IMR-90 (cell line): ENCODE data around the gene EHBP1L1. TPM values are rescaled to one million over a fixed set of nuclear protein-coding genes. Genes with fewer than 3 reads are reported as not detected.
A peak's percentile ranks its signal among the peaks of the same experiment; 100 is the strongest.

Experiments
- ATAC-seq: fragments of 200-7000 bp; cut with Tn5 transposase; 2 replicates; pipeline ENCODE4 v1.9.1; 2020; ENCODE audit warnings: low read depth, mild to moderate bottlenecking, moderate library complexity
- BruUV-seq: library from RNA; stranded (reverse); fragments of 400-500 nt; replicated peaks from 2 replicates; lab custom pipeline; 2021; lab: Mats Ljungman, UMichigan
- CTCF ChIA-PET: fragments of 300-600 bp; formaldehyde crosslinking; extraction: SDS; loops from one replicate; lab custom pipeline; 2021; ENCODE audit warnings: antibody characterized with exemption; lab: Yijun Ruan, JAX
- POLR2A ChIA-PET: fragments of 300-600 bp; sonication (Branson Sonifier 250); formaldehyde crosslinking; loops from one replicate; lab custom pipeline; 2022; ENCODE audit warnings: antibody characterized with exemption; ENCODE audit not compliant: unreplicated experiment; lab: Charles Lee
- DNase-seq: peaks from one replicate; pipeline ENCODE4 v3.0.0; 2013
- H2AFZ ChIP-seq: replicated peaks from 2 replicates; pipeline ENCODE3; 2013; ENCODE audit warnings: low read length, mild to moderate bottlenecking; ENCODE audit not compliant: poor library complexity
- H2AK5ac ChIP-seq: 2 replicates; pipeline ENCODE4 v1.6.1; 2013; ENCODE audit warnings: low read depth, low read length, inconsistent platforms
- H2AK9ac ChIP-seq: replicated peaks from 2 replicates; pipeline ENCODE3; 2013; ENCODE audit warnings: mild to moderate bottlenecking, low read depth, low read length, moderate library complexity; ENCODE audit not compliant: poor library complexity
- H2BK120ac ChIP-seq: 2 replicates; pipeline ENCODE4 v1.6.1; 2013; ENCODE audit warnings: low read depth, low read length, inconsistent platforms
- H2BK15ac ChIP-seq: 3 replicates; pipeline ENCODE4 v1.6.1; 2013; ENCODE audit warnings: low read depth, low read length, inconsistent platforms
- H2BK20ac ChIP-seq: 2 replicates; pipeline ENCODE4 v1.6.1; 2013; ENCODE audit warnings: low read depth, mild to moderate bottlenecking, inconsistent platforms, low read length, moderate library complexity
- H2BK5ac ChIP-seq: 2 replicates; pipeline ENCODE4 v1.6.1; 2013; ENCODE audit warnings: mild to moderate bottlenecking, low read depth, low read length, inconsistent platforms; ENCODE audit not compliant: poor library complexity, severe bottlenecking
- H3K14ac ChIP-seq: replicated peaks from 2 replicates; pipeline ENCODE4 v1.6.1; 2013; ENCODE audit warnings: low read depth, low read length, inconsistent platforms
- H3K18ac ChIP-seq: 2 replicates; pipeline ENCODE4 v1.6.1; 2013; ENCODE audit warnings: low read depth, low read length, control low read depth
- H3K23ac ChIP-seq: 2 replicates; pipeline ENCODE4 v1.6.1; 2013; ENCODE audit warnings: low read depth, low read length, inconsistent platforms
- H3K27ac ChIP-seq: 2 replicates; pipeline ENCODE4 v1.5.1; 2013; ENCODE audit warnings: mild to moderate bottlenecking, control low read depth, low read length; ENCODE audit not compliant: insufficient read depth
- H3K27me3 ChIP-seq: 2 replicates; pipeline ENCODE4 v1.6.1; 2013; ENCODE audit warnings: low read length; ENCODE audit not compliant: control insufficient read depth, insufficient read depth
- H3K36me3 ChIP-seq: 2 replicates; pipeline ENCODE4 v1.6.1; 2013; ENCODE audit warnings: low read length, mixed read lengths; ENCODE audit not compliant: control insufficient read depth, insufficient read depth
- H3K4ac ChIP-seq: 2 replicates; pipeline ENCODE4 v1.6.1; 2013; ENCODE audit warnings: low read depth, low read length, inconsistent platforms
- H3K4me1 ChIP-seq: 2 replicates; pipeline ENCODE4 v1.6.1; 2013; ENCODE audit warnings: low read length, mixed read lengths; ENCODE audit not compliant: control insufficient read depth, insufficient read depth
- H3K4me2 ChIP-seq: 2 replicates; pipeline ENCODE4 v1.6.1; 2013; ENCODE audit warnings: low read depth, mild to moderate bottlenecking, control low read depth, low read length, moderate library complexity
- H3K4me3 ChIP-seq: 2 replicates; pipeline ENCODE4 v1.5.1; 2013; ENCODE audit warnings: low read depth, mild to moderate bottlenecking, control low read depth, low read length, moderate library complexity; ENCODE audit not compliant: insufficient read depth
- H3K56ac ChIP-seq: 2 replicates; pipeline ENCODE4 v1.6.1; 2013; ENCODE audit warnings: low read length, inconsistent platforms; ENCODE audit not compliant: insufficient read depth; ENCODE audit errors: extremely low read depth
- H3K79me1 ChIP-seq, 2 experiments: 2 replicates each; pipeline ENCODE4 v1.6.1; 2013; ENCODE audit warnings: low read length in 2 of 2, inconsistent platforms in 1 of 2, low read depth in 1 of 2
- H3K9ac ChIP-seq: 2 replicates; pipeline ENCODE4 v1.6.1; 2013; ENCODE audit warnings: low read depth, low read length, control low read depth
- H3K9me1 ChIP-seq: 2 replicates; pipeline ENCODE4 v1.6.1; 2013; ENCODE audit warnings: low read length, inconsistent platforms; ENCODE audit not compliant: insufficient read depth
- H3K9me3 ChIP-seq: 2 replicates; pipeline ENCODE4 v1.6.1; 2013; ENCODE audit warnings: low read length; ENCODE audit not compliant: control insufficient read depth, insufficient read depth
- H4K20me1 ChIP-seq: 2 replicates; pipeline ENCODE4 v1.6.1; 2013; ENCODE audit warnings: low read length, inconsistent platforms; ENCODE audit not compliant: insufficient read depth
- H4K5ac ChIP-seq: 2 replicates; pipeline ENCODE4 v1.6.1; 2013; ENCODE audit warnings: mild to moderate bottlenecking, low read depth, low read length, control low read depth
- H4K8ac ChIP-seq, 2 experiments: 2 replicates each; pipeline ENCODE4 v1.6.1; 2013; ENCODE audit warnings: low read depth in 2 of 2, low read length in 2 of 2, control low read depth in 1 of 2, inconsistent platforms in 1 of 2
- H4K91ac ChIP-seq: 2 replicates; pipeline ENCODE4 v1.6.1; 2013; ENCODE audit warnings: low read depth, low read length, inconsistent platforms; ENCODE audit not compliant: insufficient read depth
- NFE2L2 ChIP-seq: fragments of 150-350 bp; IDR thresholded peaks from 2 replicates; pipeline ENCODE4 v1.6.1; 2016; ENCODE audit warnings: low read depth, mild to moderate bottlenecking, low read length
- RFX5 ChIP-seq: IDR thresholded peaks from 2 replicates; pipeline ENCODE4 v1.8.0; 2012; ENCODE audit warnings: low read depth, mild to moderate bottlenecking, low read length, moderate library complexity
- WGBS, 2 experiments: methylation state at CpG; one replicate each; pipeline versions ENCODE4 v1.1.5 to v1.1.7; 2013; ENCODE audit warnings: missing lambda C conversion rate in 2 of 2; ENCODE audit not compliant: insufficient read length in 1 of 2; ENCODE audit errors: extremely low coverage in 2 of 2; 5-methylcytosine and 5-hydroxymethylcytosine counted together
- dilution Hi-C: fragments of 300-500 bp; cut with HindIII; formaldehyde crosslinking; loops from one replicate; pipeline ENCODE4 v1.14.3; 2018; ENCODE audit warnings: low sequenced_read_pairs; ENCODE audit not compliant: unreplicated experiment
- in situ Hi-C: fragments of 300-500 bp; cut with MboI; formaldehyde crosslinking; loops from 3 replicates; pipeline ENCODE4 v1.14.3; 2019; ENCODE audit warnings: low sequenced_read_pairs, inconsistent platforms, mixed read lengths
- intact Hi-C: fragments of 100-400 bp; cut with micrococcal nuclease; formaldehyde crosslinking; loops from 2 replicates; pipeline ENCODE4 v1.10.0; 2022
- polyA plus RNA-seq, 3 experiments: library from polyadenylated mRNA; depleted of rRNA; stranded (reverse); fragments of >200 nt; gene quantifications; 2 replicates each; pipeline ENCODE4 v1.2.3, GENCODE V29; 2012; ENCODE audit warnings: low replicate concordance in 1 of 3
- total RNA-seq: library from RNA; depleted of rRNA; stranded (reverse); fragments of >200 nt; gene quantifications from 2 replicates; pipeline ENCODE4 v1.2.3, GENCODE V29; 2012

EHBP1L1 gene
- total and polyA plus RNA-seq, 2 of the 4 experiments (the other 2 are of a cell fraction): 10.0 to 27.4 TPM

GRCh38 chr11:65599955-65600246, 24.0 kb downstream of the EHBP1L1 start:
- H3K4me3 ChIP-seq: no peak overlapping the region
- intact Hi-C loops: no loop called here
- no peak overlapping the region for H3K56ac ChIP-seq
- no peak overlapping the region for H2BK15ac ChIP-seq
- H2AFZ ChIP-seq: peak overlapping the region; percentile 21
- DNase-seq: no peak
- H2BK20ac ChIP-seq: no peak overlapping the region
- H3K9ac ChIP-seq: no peak overlapping the region
- H2BK5ac ChIP-seq: no peak overlapping the region
- peaks cover 42% of the 10 kb centered on the region for H3K36me3 ChIP-seq
- WGBS, 2 experiments: no CpG with 5 or more reads among the region's 6 CpGs
- no peak overlapping the region for H2AK9ac ChIP-seq
- H2AK5ac ChIP-seq: no peak overlapping the region
- no peak overlapping the region for H3K4me2 ChIP-seq
- H3K27ac ChIP-seq: no peak overlapping the region
- ChIA-PET CTCF (no interaction called here), POLR2A (no interaction called here)
- no peaks in the 10 kb centered on the region for H3K9me1 ChIP-seq
- no peak overlapping the region for H3K14ac ChIP-seq
- no peak overlapping the region for H4K8ac ChIP-seq
- H4K5ac ChIP-seq: no peak overlapping the region
- no peaks in the 10 kb centered on the region for H3K27me3 ChIP-seq
- peaks cover 4% of the 10 kb centered on the region; the same call in 1 of the 2 replicates for H4K20me1 ChIP-seq
- dilution Hi-C loops: no loop called here
- H3K79me1 ChIP-seq: 0 out of 4 replicates have a peak, but pooled peaks cover 0 to 3% of the 10 kb centered on the region in 2 experiments
- no TSS peak for BruUV-seq
- H3K4me1 ChIP-seq: no peaks in the 10 kb centered on the region
- no peak overlapping the region for H2BK120ac ChIP-seq
- no peak overlapping the region for H3K18ac ChIP-seq
- no peaks in the 10 kb centered on the region for H3K9me3 ChIP-seq
- H3K23ac ChIP-seq: no peak overlapping the region
- no peak for ATAC-seq
- in situ Hi-C loops: no loop called here
- no peak for TF ChIP-seq RFX5
- no peak for TF ChIP-seq NFE2L2
- no peak overlapping the region for H3K4ac ChIP-seq
- no peak overlapping the region for H4K91ac ChIP-seq
